NCI-H128 (cell line): Measurements from ENCODE around the gene EXO5.
"Not testable (repeated sequence)": the region's sequence is repeated elsewhere in the genome, so short reads cannot be mapped to it uniquely, and the experiment has no call there.

Source experiments
- DNase-seq: peaks from one replicate; lab custom pipeline; 2025; ENCODE audit not compliant: unreplicated experiment; lab: John Stamatoyannopoulos, UW

Gene EXO5

DNA sequence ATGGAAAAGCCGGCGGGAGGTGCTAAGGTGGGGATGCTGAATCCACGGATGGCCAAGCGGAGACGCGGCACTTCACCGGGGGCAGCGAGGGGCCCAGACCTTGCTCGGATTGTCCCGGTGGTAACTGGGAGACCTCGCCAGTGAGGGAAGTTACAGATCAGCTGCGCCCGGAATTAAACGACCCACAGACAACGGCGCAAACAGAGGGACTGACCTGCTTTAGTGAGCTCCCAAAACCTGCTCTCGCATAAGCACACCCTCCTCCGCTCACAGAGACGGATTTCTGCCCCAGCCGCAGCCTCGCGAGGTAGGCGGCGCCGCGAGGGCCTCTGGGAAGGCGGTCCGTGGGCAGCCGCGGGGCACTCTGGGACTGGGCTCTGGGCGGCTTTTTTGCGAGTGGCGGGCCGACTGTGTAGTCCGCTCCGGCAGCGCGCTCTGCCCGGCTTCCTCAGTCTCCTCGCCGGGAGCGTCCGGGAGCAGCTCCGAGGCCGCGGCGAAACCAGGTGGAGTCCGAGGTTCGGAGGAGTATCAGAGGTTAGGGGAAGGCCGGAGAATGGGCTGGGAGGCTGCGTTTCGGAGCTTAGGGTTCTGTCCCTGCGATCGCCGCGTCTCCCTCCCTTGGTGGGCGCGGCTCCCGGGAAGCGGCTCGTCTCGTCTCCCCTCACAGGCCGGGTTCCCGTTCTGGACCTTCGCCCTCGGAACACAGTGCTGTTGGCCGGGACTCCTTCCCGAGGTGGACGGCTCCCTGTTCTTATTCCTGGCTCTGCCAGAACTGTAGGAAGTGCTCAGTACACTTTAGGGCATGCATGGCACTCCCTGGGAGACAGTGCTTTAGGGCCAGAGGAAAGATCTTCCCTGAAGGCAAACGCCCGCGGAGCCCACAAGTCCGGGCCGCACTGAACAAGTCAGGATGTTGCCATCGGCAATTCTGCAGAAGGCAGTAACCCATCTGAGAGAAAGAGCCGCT, at the start of gene EXO5:
Gene EXO5, plus strand, starts transcription at position 393 of the 967 bp plus-strand sequence. CDS start 5,778 bp downstream, outside the sequence.
- DNase-seq = peak; percentile 58

GRCh38 chr1:40462956-40463590, 45.5 kb upstream of the EXO5 start:
- no peak for DNase-seq

GRCh38 chr1:40469327-40469726, 39.2 kb upstream of the EXO5 start:
- DNase-seq = no peak

- DNase-seq = no peak
These were observed 33.3 kb upstream of the EXO5 start for GRCh38 chr1:40475268-40475667.

- DNase-seq = peak; percentile 54
These were observed 31.5 kb upstream of the EXO5 start, which contains the start of gene ZFP69 for GRCh38 chr1:40476924-40477677. TSS of gene ZFP69 (plus strand) at chr1:40477290. CDS start at chr1:40479362, 2,072 bp downstream.

- DNase-seq = no peak
These were observed 30.9 kb upstream of the EXO5 start for GRCh38 chr1:40477678-40478053.

DNA sequence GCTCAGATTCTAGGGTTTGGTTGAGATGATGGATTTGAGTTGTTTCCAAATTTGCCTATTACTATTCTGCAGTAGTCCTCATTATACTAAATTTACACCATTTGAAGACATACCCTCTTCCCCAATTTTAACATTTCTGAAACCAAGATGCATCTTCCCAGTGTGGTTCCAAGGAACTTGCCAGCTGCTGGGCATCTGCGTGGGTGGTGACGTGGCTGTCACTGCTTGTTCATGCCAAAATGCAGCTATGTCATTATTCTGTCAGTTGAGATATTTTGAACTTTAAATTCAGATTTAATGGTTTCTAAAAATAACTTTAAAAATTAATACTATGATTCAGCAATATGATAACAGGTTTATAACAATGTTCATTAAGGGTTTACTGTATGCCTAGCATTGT, 30.3 kb upstream of the EXO5 start:
- no peak for DNase-seq

- no peak for DNase-seq
These were observed 29.4 kb upstream of the EXO5 start for GRCh38 chr1:40479156-40479555.

GRCh38 chr1:40495315-40495903, 13.2 kb upstream of the EXO5 start:
- DNase-seq = no peak

DNA sequence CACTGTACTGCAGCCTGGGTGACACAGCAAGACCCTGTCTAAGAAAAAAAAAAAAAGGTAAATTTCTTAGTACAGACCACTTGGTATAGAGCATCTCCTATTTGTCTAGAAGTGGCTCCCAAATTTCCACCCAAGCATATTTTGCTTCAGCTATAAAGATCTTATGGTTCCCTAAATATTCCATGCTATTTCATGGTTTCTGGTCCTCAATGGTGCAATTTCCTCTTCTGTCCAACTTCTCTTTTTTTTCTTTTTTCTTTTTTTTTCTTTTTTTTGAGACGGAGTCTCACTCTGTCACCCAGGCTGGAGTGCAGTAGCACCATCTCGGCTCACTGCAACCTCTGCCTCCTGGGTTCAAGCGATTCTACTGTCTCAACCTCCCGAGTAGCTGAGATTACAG, 5.9 kb upstream of the EXO5 start:
- not testable (repeated sequence) for DNase-seq

DNA sequence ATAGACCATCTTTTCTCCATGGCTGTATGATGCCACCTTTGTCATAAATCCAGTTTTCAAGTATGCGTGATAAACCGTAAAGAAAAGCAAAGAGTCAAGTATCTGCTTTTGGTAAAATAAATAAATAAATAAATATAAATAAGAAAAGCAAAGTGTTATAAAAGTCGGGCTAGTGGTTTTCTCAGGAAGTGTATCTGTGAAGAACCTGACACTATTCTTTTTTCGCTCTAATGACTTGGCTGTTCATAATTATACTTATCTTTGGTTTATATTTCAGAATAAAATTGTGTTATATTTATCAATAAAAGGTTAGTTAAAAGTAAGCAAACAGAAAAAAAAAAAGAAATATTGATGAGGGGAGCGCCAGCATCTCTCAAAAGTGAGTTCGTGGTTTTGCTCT, 594 bp upstream of the EXO5 start:
- DNase-seq = no peak

GRCh38 chr1:40519517-40519916, 10.9 kb downstream of the EXO5 start:
- DNase-seq = no peak

- no peak for DNase-seq
These were observed 22.3 kb downstream of the EXO5 start for GRCh38 chr1:40530735-40531380.

DNA sequence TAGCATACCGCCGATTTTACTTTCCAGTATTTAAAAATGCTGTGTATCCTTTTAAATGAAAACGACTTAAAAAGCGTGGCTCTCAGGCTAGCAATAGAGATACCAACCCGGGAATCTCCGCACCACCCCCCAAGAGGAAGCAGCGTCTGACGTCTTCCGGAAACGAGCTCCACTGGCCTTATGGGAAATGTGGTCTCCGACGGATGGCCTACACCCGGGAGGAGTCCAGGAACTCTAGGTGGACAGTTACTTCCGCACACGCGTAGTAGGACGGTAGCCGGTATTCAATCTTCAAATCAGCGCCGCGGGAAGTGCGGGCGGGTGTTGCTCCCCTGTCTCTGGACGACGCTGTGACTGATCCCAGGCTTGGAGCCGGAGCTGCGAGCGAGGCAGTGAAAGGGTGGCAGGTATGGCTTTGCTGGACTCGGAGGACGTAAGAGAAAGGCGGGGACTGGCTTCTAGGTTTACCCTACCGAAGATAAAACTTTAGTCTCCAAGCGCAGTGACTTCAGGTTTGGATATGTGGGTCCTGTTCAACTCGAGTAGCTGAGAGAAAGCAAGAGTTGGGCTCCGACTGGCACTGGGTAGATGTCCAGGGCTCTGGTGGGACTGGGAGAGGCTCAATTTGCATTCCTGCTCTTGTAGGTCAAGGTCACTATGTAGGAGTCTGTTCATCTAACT, 23.0 kb downstream of the EXO5 start, which contains the start of gene ZNF684:
Gene ZNF684, plus strand, starts transcription at position 257 of the 681 bp plus-strand sequence. CDS start 1,530 bp downstream, outside the sequence.
- peak; percentile 87 for DNase-seq

DNA sequence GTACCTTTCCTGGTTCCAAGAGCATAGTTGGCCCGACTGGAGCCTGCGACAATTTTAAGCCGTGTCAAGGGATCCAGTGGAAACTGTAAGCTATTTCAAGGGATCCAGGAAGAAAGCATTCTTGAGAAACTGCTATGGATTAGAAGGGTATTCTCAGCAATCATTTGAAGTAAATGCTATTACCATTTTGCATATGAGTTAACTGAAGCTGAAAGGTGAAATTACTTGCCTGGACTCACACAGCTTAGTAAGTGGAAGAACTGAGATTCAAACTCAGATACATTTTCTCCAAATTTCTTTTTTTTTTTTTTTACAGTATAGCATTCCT, 23.5 kb downstream of the EXO5 start:
- no peak for DNase-seq

DNA sequence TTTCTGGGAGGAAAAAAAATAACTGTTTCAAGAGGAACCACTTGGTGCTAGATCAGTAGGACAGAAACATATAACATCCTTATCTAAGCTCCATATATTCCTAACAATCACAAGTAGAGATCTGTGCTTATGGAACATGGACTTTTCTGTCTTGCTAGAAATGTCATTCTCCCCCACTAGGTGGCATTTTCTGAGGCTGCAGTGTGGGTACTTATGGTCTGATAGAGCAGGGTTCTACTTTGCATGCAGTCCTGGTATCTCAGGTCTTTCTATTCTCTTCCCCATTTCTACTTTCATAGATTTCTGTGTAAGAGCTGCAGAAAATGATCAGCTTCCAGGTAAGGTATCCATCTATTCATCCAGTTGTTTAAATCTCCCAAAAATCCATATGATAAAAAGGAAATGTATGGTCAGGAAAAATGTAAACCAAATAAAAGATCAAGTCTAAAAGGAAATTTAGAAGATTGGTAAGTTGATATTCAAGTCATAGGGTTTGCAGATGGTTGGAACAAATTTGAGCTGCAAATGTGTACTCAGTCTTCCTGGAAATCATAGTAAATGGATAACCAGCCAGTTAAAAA, 24.4 kb downstream of the EXO5 start:
- DNase-seq = peak; percentile 49

DNA sequence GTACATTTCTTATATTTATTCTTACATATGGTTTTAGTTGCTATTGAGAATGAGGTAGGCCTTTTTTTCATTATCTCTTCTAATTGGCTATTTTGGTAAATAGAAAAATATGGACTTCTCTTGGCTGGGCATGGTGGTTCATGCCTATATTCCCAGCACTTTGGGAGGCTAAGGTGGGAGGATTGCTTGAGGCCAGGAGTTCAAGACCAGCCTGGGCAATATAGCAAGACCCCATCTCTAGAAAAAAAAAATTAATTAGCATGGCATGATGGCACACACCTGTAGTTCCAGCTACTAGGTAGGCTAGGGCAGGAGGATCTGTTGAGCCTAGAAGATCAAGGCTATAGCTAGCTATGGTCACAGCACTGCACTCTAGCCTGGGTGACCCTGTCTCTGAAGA, 26.0 kb downstream of the EXO5 start:
- no peak for DNase-seq

DNA sequence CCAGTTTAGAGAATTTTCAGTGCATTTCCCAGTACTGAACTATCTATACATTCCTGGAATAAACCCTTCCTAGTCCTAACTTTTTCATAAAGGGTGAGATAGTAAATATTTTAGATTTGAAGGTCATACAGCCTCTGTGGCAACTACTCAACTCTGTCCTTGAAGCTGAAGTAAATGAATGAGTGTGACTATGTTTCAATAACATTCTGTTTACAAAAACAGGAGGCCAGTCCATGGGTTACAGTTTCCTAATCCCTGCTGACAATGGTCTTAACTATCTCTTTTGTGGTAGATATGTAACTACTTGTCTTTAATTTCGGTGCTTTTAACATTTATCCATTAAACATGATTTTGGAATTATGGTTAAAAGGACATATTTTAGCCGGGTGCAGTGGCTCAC, 27.2 kb downstream of the EXO5 start:
- no peak for DNase-seq

GRCh38 chr1:40539338-40539737, 30.8 kb downstream of the EXO5 start:
- no peak for DNase-seq

GRCh38 chr1:40546957-40547356, 38.4 kb downstream of the EXO5 start:
- DNase-seq = no peak
